CD14-positive monocyte (primary cell): ENCODE data around the gene UNC5C. TPM values are rescaled to one million over a fixed set of nuclear protein-coding genes. Genes with fewer than 3 reads are reported as not detected.

ENCODE experiments used
- DNase-seq, 3 donors: peaks; one replicate each; pipeline ENCODE4 v3.0.0-alpha.2; 2011 to 2022
- H2AFZ ChIP-seq: 2 replicates; pipeline ENCODE4 v1.6.0; 2012; ENCODE audit warnings: mild to moderate bottlenecking, low read depth, low read length, inconsistent platforms; ENCODE audit not compliant: insufficient read depth, poor library complexity, severe bottlenecking
- H3K27ac ChIP-seq, 2 donors: 1 replicate in 1 of 2; 2 replicates in 1 of 2; pipeline ENCODE4 v1.5.1; 2012 to 2013; ENCODE audit warnings: low read length in 2 of 2, control low read depth in 1 of 2, inconsistent platforms in 1 of 2, low read depth in 1 of 2, mild to moderate bottlenecking in 1 of 2
- H3K27me3 ChIP-seq, 2 donors: one replicate each; pipeline versions ENCODE4 v1.6.0 to v1.6.1; 2011 to 2013; ENCODE audit warnings: low read length in 2 of 2; ENCODE audit not compliant: control insufficient read depth in 2 of 2, insufficient read depth in 2 of 2
- H3K36me3 ChIP-seq, 2 donors: replicated peaks in 1 of 2; 1 replicate in 1 of 2; 2 replicates in 1 of 2; pipeline versions ENCODE4 v1.5.1 to v1.6.1; 2012 to 2013; ENCODE audit warnings: low read length in 2 of 2, control low read depth in 1 of 2, inconsistent platforms in 1 of 2, mild to moderate bottlenecking in 1 of 2; ENCODE audit not compliant: insufficient read depth in 2 of 2, control insufficient read depth in 1 of 2
- H3K4me1 ChIP-seq, 2 donors: 1 replicate in 1 of 2; 2 replicates in 1 of 2; pipeline versions ENCODE4 v1.5.1 to v1.6.1; 2012 to 2013; ENCODE audit warnings: low read length in 2 of 2, control low read depth in 1 of 2, inconsistent platforms in 1 of 2, mild to moderate bottlenecking in 1 of 2, moderate library complexity in 1 of 2; ENCODE audit not compliant: insufficient read depth in 2 of 2, control insufficient read depth in 1 of 2
- H3K4me2 ChIP-seq: replicated peaks from 2 replicates; pipeline ENCODE3; 2012; ENCODE audit warnings: low read length, moderate library complexity, mild to moderate bottlenecking; ENCODE audit not compliant: poor library complexity, severe bottlenecking; ENCODE audit errors: extremely low read depth
- H3K4me3 ChIP-seq, 3 experiments: fragments of 200-600 bp in 1 of 3; sonication (generic) in 1 of 3; replicated peaks in 1 of 3; 1 replicate in 2 of 3; 2 replicates in 1 of 3; pipeline ENCODE4 v1.5.1; 2011 to 2013; ENCODE audit warnings: low read length in 3 of 3, mild to moderate bottlenecking in 3 of 3, control low read depth in 2 of 3, low read depth in 2 of 3, inconsistent platforms in 1 of 3, moderate library complexity in 1 of 3
- H3K79me2 ChIP-seq: 2 replicates; pipeline ENCODE4 v1.6.0; 2012; ENCODE audit warnings: mild to moderate bottlenecking, control low read depth, inconsistent platforms, low read length, moderate library complexity; ENCODE audit not compliant: insufficient read depth
- H3K9ac ChIP-seq: 2 replicates; pipeline ENCODE4 v1.6.0; 2017; ENCODE audit warnings: low read length, mild to moderate bottlenecking; ENCODE audit not compliant: insufficient read depth, poor library complexity, severe bottlenecking
- H3K9me3 ChIP-seq, 2 donors: replicated peaks in 1 of 2; 1 replicate in 1 of 2; 2 replicates in 1 of 2; pipeline versions ENCODE4 v1.5.1 to v1.6.1; 2012 to 2013; ENCODE audit warnings: low read length in 2 of 2, control low read depth in 1 of 2; ENCODE audit not compliant: control insufficient read depth in 1 of 2, insufficient read depth in 1 of 2
- H4K20me1 ChIP-seq: 2 replicates; pipeline ENCODE4 v1.6.0; 2012; ENCODE audit warnings: mild to moderate bottlenecking, low read length, control low read depth, moderate library complexity; ENCODE audit not compliant: insufficient read depth
- H3K27ac Mint-ChIP-seq, 7 donors: one replicate each; pipeline ENCODE4 v1.8.0; 2020; ENCODE audit warnings: mild to moderate bottlenecking in 7 of 7, mixed read lengths in 7 of 7, moderate library complexity in 6 of 7, inconsistent platforms in 2 of 7
- H3K27me3 Mint-ChIP-seq, 3 donors: one replicate each; pipeline ENCODE4 v1.8.0; 2021 to 2022; ENCODE audit warnings: low read depth in 3 of 3, mild to moderate bottlenecking in 3 of 3, mixed read lengths in 3 of 3, moderate library complexity in 3 of 3, inconsistent platforms in 1 of 3
- H3K36me3 Mint-ChIP-seq, 2 donors: one replicate each; pipeline ENCODE4 v1.8.0; 2020; ENCODE audit warnings: mixed read lengths in 2 of 2, inconsistent platforms in 1 of 2, mild to moderate bottlenecking in 1 of 2
- H3K4me1 Mint-ChIP-seq: one replicate; pipeline ENCODE4 v1.8.0; 2020; ENCODE audit warnings: mild to moderate bottlenecking, mixed read lengths
- H3K4me3 Mint-ChIP-seq, 2 donors: one replicate each; pipeline ENCODE4 v1.8.0; 2020; ENCODE audit warnings: mild to moderate bottlenecking in 2 of 2, mixed read lengths in 2 of 2, moderate library complexity in 1 of 2
- H3K9me3 Mint-ChIP-seq, 7 donors: one replicate each; pipeline ENCODE4 v1.8.0; 2020 to 2022; ENCODE audit warnings: mixed read lengths in 7 of 7, mild to moderate bottlenecking in 6 of 7, moderate library complexity in 6 of 7, inconsistent platforms in 2 of 7
- CTCF ChIP-seq: fragments of 200-600 bp; IDR thresholded peaks from one replicate; pipeline ENCODE4 v1.8.0; 2022; ENCODE audit warnings: antibody characterized with exemption, mild to moderate bottlenecking
- WGBS: methylation state at CpG from one replicate; pipeline ENCODE4 v1.1.5; 2013; ENCODE audit warnings: missing lambda C conversion rate; ENCODE audit not compliant: insufficient coverage; 5-methylcytosine and 5-hydroxymethylcytosine counted together
- intact Hi-C, 2 donors: fragments of 100-400 bp; cut with micrococcal nuclease; formaldehyde crosslinking; loops; one replicate each; pipeline versions ENCODE4 v1.15.0 to v1.15.1; 2023
- polyA plus RNA-seq, 3 donors: library from polyadenylated mRNA; depleted of rRNA in 1 of 3; unstranded in 2 of 3; stranded (reverse) in 1 of 3; fragments of 300-500 nt in 2 of 3; fragments of >200 nt in 1 of 3; fragmentation: Illumina TruSeq in 2 of 3; gene quantifications; 1 replicate in 2 of 3; 2 replicates in 1 of 3; pipeline ENCODE4 v1.2.3, GENCODE V29; 2012 to 2021

UNC5C gene
- polyA plus RNA-seq, 3 donors, result 0.03 TPM; not detected in 2

GRCh38 chr4:95170176-95170575 is 378.6 kb downstream of the UNC5C start:
- H3K79me2 ChIP-seq, result no peaks in the 10 kb centered on the region
- H3K9me3 Mint-ChIP-seq, result peaks cover 0 to 5% (median 0%) of the 10 kb centered on the region in 7 donors
- no peaks in the 10 kb centered on the region for H3K27me3 ChIP-seq
- no peaks in the 10 kb centered on the region for H3K4me1 Mint-ChIP-seq
- 71% methylated on average over 2 of the region's 7 CpGs for WGBS
- no peaks in the 10 kb centered on the region for H4K20me1 ChIP-seq
- intact Hi-C loops, result no loop called here
- peaks cover 0 to 1% (median 0%) of the 10 kb centered on the region in 3 donors for H3K27me3 Mint-ChIP-seq
- no peak for TF ChIP-seq CTCF
- H3K36me3 Mint-ChIP-seq, result no peaks in the 10 kb centered on the region
- no peak overlapping the region for H3K9ac ChIP-seq
- H2AFZ ChIP-seq, result no peak overlapping the region
- H3K4me3 Mint-ChIP-seq, result no peak overlapping the region
- no peak for DNase-seq
- no peak overlapping the region for H3K27ac ChIP-seq
- H3K27ac Mint-ChIP-seq, result no peak overlapping the region
- H3K4me1 ChIP-seq, result no peaks in the 10 kb centered on the region
- H3K4me3 ChIP-seq, result no peak overlapping the region
- H3K36me3 ChIP-seq, result no peaks in the 10 kb centered on the region
- no peak overlapping the region for H3K4me2 ChIP-seq
- no peaks in the 10 kb centered on the region for H3K9me3 ChIP-seq

- Histone ChIP-seq H3K4me1 (no peaks in the 10 kb centered on the region), H3K4me3 (no peak overlapping the region), H3K27ac (no peak overlapping the region), H3K79me2 (no peaks in the 10 kb centered on the region), H3K36me3 (no peaks in the 10 kb centered on the region), H4K20me1 (no peaks in the 10 kb centered on the region), H3K27me3 (no peaks in the 10 kb centered on the region), H3K9me3 (no peaks in the 10 kb centered on the region), H2AFZ (no peak overlapping the region), H3K4me2 (no peak overlapping the region), H3K9ac (no peak overlapping the region)
- intact Hi-C loops, result no loop called here
- WGBS, result 90% methylated on average over 2 of the region's 7 CpGs
- Mint-ChIP-seq H3K9me3 (peaks cover 0 to 3% (median 0%) of the 10 kb centered on the region in 7 donors), H3K27me3 (peaks cover 0 to 1% (median 0%) of the 10 kb centered on the region in 3 donors), H3K27ac (peak overlapping the region in 1 of 7 donors; percentile 33), H3K4me3 (no peak overlapping the region), H3K4me1 (no peaks in the 10 kb centered on the region), H3K36me3 (no peaks in the 10 kb centered on the region)
- DNase-seq, result no peak
- TF ChIP-seq CTCF, result no peak
Observed at GRCh38 chr4:95167805-95168204, 381.0 kb downstream of the UNC5C start.
